HepG2 (cell line): ENCODE data around the gene RNH1. TPM values are rescaled to one million over a fixed set of nuclear protein-coding genes. Genes with fewer than 3 reads are reported as not detected.
A peak's percentile ranks its signal among the peaks of the same experiment; 100 is the strongest.

Source experiments
- AKNA ChIP-seq: sonication (generic); formaldehyde crosslinking; IDR thresholded peaks from 2 replicates; pipeline ENCODE4 v1.4.0; 2020; ENCODE audit warnings: missing genetic modification reagents, borderline replicate concordance
- ARNT ChIP-seq: fragments of 450-650 bp; IDR thresholded peaks from 2 replicates; pipeline ENCODE4 v1.6.1; 2017
- FOXK2 ChIP-seq: fragments of 450-650 bp; IDR thresholded peaks from 2 replicates; pipeline ENCODE4 v1.6.1; 2016
- HOXA7 ChIP-seq: sonication (generic); formaldehyde crosslinking; IDR thresholded peaks from 2 replicates; pipeline ENCODE4 v1.8.1; 2022; ENCODE audit warnings: mild to moderate bottlenecking, missing genetic modification reagents, moderate library complexity
- KDM1A ChIP-seq: IDR thresholded peaks from 2 replicates; pipeline ENCODE4 v1.6.1; 2016; ENCODE audit warnings: missing compliant biosample characterization
- NR2F6 ChIP-seq, 2 experiments: IDR thresholded peaks; 2 replicates each; pipeline ENCODE4 v1.6.1; 2016; ENCODE audit warnings: antibody characterized with exemption in 1 of 2, mild to moderate bottlenecking in 1 of 2
- NR3C1 ChIP-seq: sonication (generic); formaldehyde crosslinking; IDR thresholded peaks from 2 replicates; pipeline ENCODE4 v1.4.0; 2020; ENCODE audit warnings: missing genetic modification reagents
- PRDM10 ChIP-seq: sonication (generic); formaldehyde crosslinking; IDR thresholded peaks from 2 replicates; pipeline ENCODE4 v1.4.0; 2020; ENCODE audit warnings: low read depth, missing genetic modification reagents
- PRDM4 ChIP-seq: sonication (generic); formaldehyde crosslinking; IDR thresholded peaks from 2 replicates; pipeline ENCODE4 v1.9.0; 2021; ENCODE audit warnings: missing genetic modification reagents, borderline replicate concordance
- TCF7L2 ChIP-seq: IDR thresholded peaks from 2 replicates; pipeline ENCODE4 v1.6.1; 2011; ENCODE audit warnings: mild to moderate bottlenecking, low read depth, low read length, moderate library complexity
- ZNF788 ChIP-seq: sonication (generic); formaldehyde crosslinking; IDR thresholded peaks from 2 replicates; pipeline ENCODE4 v1.5.0; 2020; ENCODE audit warnings: mild to moderate bottlenecking, missing genetic modification reagents, borderline replicate concordance
- ZNF879 ChIP-seq: sonication (generic); formaldehyde crosslinking; IDR thresholded peaks from 2 replicates; pipeline ENCODE4 v1.8.1; 2023; ENCODE audit warnings: missing genetic modification reagents
- ZSCAN5A ChIP-seq: sonication (generic); formaldehyde crosslinking; IDR thresholded peaks from 2 replicates; pipeline ENCODE4 v1.8.0; 2022; ENCODE audit warnings: mild to moderate bottlenecking, missing genetic modification reagents, borderline replicate concordance
- polyA plus RNA-seq, 8 experiments: library from polyadenylated mRNA; depleted of rRNA in 3 of 8; stranded (reverse) in 7 of 8; unstranded in 1 of 8; fragments of >200 nt; fragmentation: Illumina TruSeq in 4 of 8; extraction: Trizol in 4 of 8; gene quantifications; 2 replicates each; pipeline versions ENCODE4 v1.2.1 to v1.2.3, GENCODE V29; 2011 to 2016; ENCODE audit warnings: low read depth in 4 of 8, missing spikeins in 1 of 8, mixed read lengths in 1 of 8; ENCODE audit not compliant: insufficient read depth in 1 of 8
- total RNA-seq, 5 experiments: library from RNA; depleted of rRNA; stranded (reverse); fragments of >200 nt; fragmentation: Illumina TruSeq; extraction: Trizol; gene quantifications; 2 replicates each; pipeline ENCODE4 v1.2.3, GENCODE V29; 2016; ENCODE audit warnings: low read depth in 1 of 5

Gene RNH1
- total and polyA plus RNA-seq, 2 of the 13 experiments (the other 11 are each of a cell fraction or from before 2014, with no cell fraction given), result 36.0 to 74.1 TPM

- TF ChIP-seq AKNA, result no peak
- no peak for TF ChIP-seq HOXA7 (CRISPR knock-in tag)
- no peak for TF ChIP-seq PRDM4 (CRISPR knock-in tag)
- no peak for TF ChIP-seq ZNF879 (CRISPR knock-in tag)
- TF ChIP-seq TCF7L2, result no peak
- no peak for TF ChIP-seq NR2F6 (IDR thresholded peaks at IDR 0.05)
- TF ChIP-seq NR2F6 (CRISPR knock-in tag; IDR thresholded peaks at IDR 0.05), result peak; percentile 48; the same call in 1 of the 2 replicates
- no peak for TF ChIP-seq NR3C1 (CRISPR knock-in tag)
- TF ChIP-seq ZNF788 (CRISPR knock-in tag), result no peak
- TF ChIP-seq ZSCAN5A (CRISPR knock-in tag), result no peak
- no peak for TF ChIP-seq KDM1A
- no peak for TF ChIP-seq PRDM10 (CRISPR knock-in tag)
- no peak for TF ChIP-seq FOXK2
- no peak for TF ChIP-seq ARNT
These were observed 37.1 kb downstream of the RNH1 start (continued) for GRCh38 chr11:469684-470560.
